HS-5 (cell line): ENCODE results near the gene NUP160.
"Not testable (repeated sequence)": the region's sequence is repeated elsewhere in the genome, so short reads cannot be mapped to it uniquely, and the experiment has no call there.

Experiments used
- DNase-seq: peaks from one replicate; pipeline ENCODE4 v3.0.0-alpha.2; 2012; ENCODE audit warnings: low read depth

NUP160 gene

GRCh38 chr11:47786373-47786772 lies 61.8 kb downstream of the NUP160 start:
- no peak for DNase-seq

GRCh38 chr11:47784785-47785381 lies 63.3 kb downstream of the NUP160 start:
- DNase-seq, result no peak

- no peak for DNase-seq
These were observed 65.0 kb downstream of the NUP160 start for GRCh38 chr11:47783087-47783610.

GRCh38 chr11:47778878-47779483 lies 69.2 kb downstream of the NUP160 start:
- DNase-seq, result no peak

- DNase-seq, result no peak
These were observed 72.8 kb downstream of the NUP160 start for GRCh38 chr11:47775240-47775869.

GRCh38 chr11:47773882-47774281 lies 74.3 kb downstream of the NUP160 start:
- no peak for DNase-seq

- DNase-seq, result not testable (repeated sequence)
These were observed 78.6 kb downstream of the NUP160 start for GRCh38 chr11:47769556-47769955.

- DNase-seq, result peak; percentile 30
These were observed 80.0 kb downstream of the NUP160 start for GRCh38 chr11:47768101-47768612.

GRCh38 chr11:47766509-47767227 lies 81.5 kb downstream of the NUP160 start:
- DNase-seq, result peak; percentile 25

GRCh38 chr11:47765086-47765485 lies 83.1 kb downstream of the NUP160 start:
- DNase-seq, result no peak

GRCh38 chr11:47759291-47759690 lies 88.9 kb downstream of the NUP160 start:
- DNase-seq, result not testable (repeated sequence)

GRCh38 chr11:47756208-47756607 lies 91.9 kb downstream of the NUP160 start:
- no peak for DNase-seq

- DNase-seq, result no peak
These were observed 97.4 kb downstream of the NUP160 start for GRCh38 chr11:47750725-47751124.

- DNase-seq, result not testable (repeated sequence)
These were observed 105.7 kb downstream of the NUP160 start for GRCh38 chr11:47742494-47742893.

- not testable (repeated sequence) for DNase-seq
These were observed 110.3 kb downstream of the NUP160 start for GRCh38 chr11:47737817-47738216.

GRCh38 chr11:47732271-47732670 lies 115.9 kb downstream of the NUP160 start:
- DNase-seq, result no peak

GRCh38 chr11:47731475-47731874 lies 116.7 kb downstream of the NUP160 start:
- no peak for DNase-seq
